GM18519 (cell line): ENCODE results near the gene HOXA4.
A peak's percentile ranks its signal among the peaks of the same experiment; 100 is the strongest.

Source experiments
- ATAC-seq: cut with Tn5 transposase; IDR thresholded peaks from one replicate; pipeline ENCODE4 v1.9.1; 2021; ENCODE audit warnings: mild to moderate bottlenecking, moderate library complexity; ENCODE audit not compliant: unreplicated experiment, low FRiP score

The HOXA4 gene

DNA sequence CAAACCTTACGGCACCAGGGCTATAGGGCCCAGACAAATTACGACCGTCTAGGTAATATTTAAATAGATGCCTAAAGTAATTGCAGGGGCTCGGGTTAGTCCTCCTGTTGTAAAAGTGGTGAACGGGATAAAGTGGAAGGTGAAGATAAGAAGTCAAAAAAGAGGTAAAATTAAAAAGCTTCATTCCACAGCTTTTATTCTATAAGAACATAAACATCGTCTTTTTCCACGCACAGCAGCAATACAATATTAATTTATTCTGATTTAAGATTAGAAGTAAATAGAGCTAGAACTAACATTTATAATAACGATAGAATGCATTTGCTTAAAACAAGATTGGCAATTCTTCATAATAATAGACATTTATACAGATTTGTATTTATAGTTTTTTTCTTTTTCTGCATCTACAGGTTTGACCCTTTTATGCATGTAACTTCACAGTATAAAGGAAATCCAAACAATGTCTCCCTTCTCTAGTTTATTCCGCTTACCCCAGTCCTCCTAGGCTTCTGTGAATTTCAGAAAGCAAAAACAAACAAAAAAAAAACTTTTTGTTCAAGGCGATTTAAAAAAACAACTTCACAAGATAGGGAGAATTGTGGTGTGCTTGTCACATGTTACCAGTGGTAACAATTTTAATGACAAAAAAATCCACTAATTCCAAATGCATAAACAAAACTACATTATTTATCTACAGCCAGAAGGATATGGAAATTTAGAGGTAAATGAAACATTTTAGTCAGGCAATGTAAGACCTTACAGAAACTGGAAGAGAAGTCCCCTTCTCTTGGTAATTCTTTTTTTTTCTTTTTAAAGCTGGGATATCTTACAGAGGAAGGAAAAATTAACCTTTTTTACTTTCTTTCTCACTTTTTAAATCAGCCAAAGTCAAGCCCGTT lies 40.1 kb upstream of the HOXA4 start:
- no peak for ATAC-seq

DNA sequence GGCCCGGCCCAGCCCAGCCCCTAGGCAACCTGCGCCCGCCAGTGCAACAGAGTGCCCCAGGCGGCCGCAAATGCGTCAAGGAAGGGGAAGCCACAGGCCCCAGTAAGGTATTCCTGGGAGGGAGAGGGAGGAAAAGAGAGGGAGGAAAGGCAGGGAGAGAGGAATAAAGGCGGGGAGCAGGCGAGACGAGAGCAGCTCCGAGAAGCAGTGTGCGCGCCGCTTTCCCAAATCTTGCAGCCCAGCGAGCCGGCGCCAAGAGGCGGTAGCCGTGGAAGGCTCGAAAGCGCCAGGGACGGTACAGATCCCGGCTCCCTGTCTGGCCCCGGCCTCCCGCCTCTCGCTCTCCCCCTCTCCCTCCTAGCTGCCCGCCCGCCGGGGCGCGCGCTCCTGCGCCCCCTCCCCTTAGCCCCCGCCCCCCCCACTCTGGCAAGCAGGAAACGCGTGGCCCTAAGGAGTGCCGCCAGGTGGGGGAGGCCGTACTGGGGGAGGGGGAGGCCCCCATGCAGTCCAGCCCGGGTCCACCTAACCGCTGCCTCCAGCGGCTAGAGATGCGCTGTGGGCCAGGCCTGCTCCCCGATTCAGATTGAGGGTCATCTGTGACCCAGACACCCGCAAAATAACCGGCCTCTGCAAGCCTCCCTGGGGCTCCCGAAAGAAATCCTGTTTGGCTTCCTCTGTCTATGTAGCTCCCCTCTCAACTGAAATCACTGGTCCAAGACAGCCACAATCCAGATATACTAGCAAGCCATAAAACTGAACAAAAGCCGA lies 39.3 kb upstream of the HOXA4 start:
- no peak for ATAC-seq

DNA sequence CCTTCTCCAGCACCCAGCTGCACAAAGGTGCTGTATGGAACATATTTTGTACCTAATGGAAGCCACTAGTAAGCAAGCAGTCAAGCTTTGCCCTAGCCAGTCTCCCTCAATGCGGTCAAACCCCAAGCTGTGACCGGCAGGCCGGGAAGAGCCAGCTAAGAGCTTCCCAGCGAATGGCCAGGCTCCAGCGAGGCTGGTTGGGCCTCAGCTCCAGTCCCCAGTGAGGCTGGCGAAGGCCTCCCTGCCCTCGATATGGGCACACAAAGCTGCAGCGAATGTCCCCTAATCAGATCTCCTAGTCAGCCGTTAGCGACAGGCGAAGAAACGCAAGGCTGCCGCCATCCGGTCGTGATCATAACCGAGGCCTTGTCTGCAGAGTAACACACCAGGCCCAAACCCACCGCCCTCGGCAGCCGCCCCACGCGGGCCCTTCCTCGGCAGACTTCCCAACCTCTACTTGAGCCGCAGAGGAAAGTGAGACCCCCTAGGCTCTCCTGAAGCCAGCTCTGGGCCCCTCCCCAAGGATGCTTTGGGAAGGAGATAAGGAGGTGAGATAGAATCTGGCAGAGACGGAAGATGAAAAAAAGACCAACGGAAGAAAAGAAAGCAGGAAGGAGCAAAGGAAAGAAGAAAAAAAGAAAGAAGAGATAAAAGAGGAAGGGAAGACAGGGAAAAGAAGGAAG lies 37.8 kb upstream of the HOXA4 start:
- ATAC-seq, result no peak

DNA sequence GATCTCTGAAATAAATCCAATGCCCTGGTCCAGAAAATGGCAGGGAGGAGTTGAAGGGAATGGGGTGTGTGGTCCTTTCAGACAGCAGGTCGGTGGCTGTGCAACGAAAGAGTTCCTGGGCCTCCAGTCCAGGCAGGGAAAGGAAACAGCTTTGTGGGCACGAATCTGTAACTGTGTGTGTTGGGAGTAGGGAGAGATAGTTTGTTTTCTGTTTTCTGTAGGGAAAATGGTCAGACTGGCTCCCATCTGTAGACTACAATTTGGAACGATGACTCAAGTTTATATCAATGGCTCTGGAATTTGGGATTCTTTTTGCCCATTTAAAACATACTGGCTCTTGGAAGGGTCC lies 37.3 kb upstream of the HOXA4 start:
- no peak for ATAC-seq

DNA sequence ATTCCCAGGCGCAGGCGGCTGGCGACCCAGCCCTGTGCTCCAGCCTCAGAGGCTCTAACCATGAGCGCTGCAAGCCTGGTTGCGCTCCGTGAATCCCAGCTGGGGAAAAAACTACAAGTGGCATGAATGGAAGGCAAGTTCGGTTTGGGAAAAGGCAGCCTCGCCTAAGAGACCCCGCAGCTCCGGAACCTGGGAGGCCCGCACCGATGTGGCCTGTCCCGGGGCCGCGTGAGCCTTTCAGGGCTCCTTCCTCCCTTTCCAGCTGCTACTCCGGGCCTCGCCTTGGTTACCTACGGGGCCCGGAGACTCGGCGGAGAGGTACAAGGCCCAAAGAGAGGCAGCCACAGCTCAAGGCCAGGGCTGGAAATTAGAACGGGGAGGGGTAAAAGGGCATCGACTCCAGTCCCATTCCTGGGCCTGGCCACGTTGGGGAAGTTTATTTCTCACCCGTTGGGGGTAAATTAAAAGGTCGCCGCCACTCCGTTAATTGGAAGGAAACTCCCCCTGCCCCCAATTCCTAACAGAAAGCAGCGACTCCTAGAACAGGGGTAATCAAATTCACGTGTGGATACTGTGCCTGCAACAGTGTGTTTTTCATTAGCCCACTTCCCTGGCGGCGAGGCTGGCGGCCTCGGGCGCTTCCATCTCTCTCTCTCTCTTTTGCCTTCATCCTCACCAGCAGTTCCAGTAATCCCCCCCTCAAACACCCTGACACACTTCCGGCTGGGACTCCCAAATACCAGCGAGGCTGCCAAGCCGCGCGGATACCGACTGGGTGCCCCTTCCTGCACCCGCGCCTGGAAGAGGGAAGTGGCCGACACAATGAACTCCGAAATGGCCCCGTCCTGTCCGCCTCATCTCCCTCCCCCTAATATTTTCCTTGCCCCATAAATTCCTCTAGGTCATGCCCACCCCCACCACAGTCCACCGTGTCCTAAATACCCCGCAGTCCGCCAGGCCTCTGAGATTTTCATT lies 36.3 kb upstream of the HOXA4 start:
- ATAC-seq, result no peak

DNA sequence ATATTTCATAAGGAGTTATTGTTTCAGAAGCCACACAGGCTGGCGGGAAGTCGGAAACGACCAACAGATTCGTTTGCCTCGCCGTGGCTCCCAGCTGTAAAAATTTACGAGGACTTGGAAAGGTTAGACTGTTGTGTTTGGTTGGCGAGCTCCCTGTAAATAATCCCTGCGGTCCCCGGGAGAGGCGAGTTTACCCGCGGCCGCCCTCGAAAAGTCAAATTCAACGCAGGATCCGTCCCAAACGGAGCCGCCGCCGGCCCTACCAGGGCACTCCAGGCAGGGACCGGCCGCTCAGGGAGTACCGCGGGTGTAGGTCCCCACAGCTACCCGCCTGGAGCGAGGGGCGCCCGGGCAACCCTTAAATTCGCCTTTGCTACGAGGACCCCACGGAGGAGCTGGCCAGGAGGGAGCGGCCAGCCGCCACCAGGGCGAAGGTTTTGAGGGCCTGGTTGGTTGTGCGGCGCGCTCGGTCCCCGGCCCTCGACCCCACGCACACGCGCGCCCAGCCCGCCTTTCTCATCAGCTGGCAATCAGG lies 35.5 kb upstream of the HOXA4 start:
- ATAC-seq, result no peak

DNA sequence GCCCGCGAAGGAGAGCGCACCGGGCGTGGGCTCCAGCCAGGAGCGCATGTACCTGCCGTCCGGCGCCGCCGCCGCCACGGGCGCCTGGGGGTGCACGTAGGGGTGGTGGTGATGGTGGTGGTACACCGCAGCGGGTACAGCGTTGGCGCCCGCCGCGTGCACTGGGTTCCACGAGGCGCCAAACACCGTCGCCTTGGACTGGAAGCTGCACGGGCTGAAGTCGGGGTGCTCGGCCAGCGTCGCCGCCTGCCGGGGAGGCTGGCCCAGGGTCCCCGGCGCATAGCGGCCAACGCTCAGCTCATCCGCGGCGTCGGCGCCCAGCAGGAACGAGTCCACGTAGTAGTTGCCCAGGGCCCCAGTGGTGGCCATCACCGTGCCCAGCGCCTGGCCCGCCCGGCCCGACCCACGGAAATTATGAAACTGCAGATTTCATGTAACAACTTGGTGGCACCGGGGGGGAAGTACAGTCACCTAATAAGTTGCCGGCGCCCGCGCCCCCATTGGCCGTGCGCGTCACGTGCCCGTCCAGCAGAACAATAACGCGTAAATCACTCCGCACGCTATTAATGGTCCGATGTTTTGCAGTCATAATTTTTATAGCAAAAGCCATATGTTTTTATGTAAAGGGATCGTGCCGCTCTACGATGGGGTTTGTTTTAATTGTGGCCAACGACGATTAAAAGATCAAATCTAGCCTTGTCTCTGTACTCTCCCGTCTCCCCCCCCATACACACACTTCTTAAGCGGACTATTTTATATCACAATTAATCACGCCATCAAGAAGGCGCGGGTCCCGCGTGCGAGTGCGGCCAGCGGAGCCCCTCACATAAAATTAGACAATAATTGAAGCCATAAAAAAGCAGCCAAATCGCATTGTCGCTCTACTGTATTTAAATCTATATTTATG lies 34.8 kb upstream of the HOXA4 start, which contains the start of gene HOXA9:
HOXA9 (minus strand) TSS at position 449 of the 907 bp plus-strand sequence; CDS start at position 369, 80 bp downstream.
- ATAC-seq, result no peak

DNA sequence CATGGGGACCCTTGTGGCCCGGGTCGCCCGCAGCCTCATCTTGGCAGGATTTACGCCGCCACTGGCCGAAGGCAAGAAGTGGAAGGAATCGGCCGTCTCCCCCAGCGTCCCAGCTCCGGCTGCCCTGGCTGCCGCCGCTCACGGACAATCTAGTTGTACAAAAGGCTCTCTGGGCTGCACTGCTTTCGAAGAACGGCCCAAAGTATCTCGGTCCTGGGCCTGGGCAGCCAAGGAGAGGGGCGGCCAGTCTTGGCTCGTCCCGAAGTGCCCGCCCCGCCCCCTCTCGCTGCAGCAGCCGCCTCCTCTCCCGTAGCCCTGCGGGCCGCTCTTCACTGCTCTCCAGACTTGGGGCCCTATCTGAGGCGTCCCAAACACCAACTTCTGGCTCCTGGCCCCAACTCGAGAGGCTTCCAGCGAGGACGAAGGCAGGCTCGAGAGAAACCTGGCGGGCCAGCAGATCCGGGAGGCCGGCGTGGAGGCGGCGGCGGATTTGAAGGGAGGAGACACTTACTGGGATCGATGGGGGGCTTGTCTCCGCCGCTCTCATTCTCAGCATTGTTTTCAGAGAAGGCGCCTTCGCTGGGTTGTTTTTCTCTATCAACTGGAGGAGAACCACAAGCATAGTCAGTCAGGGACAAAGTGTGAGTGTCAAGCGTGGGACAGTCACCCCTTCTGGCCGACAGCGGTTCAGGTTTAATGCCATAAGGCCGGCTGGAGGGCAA lies 34.0 kb upstream of the HOXA4 start:
- ATAC-seq, result no peak

DNA sequence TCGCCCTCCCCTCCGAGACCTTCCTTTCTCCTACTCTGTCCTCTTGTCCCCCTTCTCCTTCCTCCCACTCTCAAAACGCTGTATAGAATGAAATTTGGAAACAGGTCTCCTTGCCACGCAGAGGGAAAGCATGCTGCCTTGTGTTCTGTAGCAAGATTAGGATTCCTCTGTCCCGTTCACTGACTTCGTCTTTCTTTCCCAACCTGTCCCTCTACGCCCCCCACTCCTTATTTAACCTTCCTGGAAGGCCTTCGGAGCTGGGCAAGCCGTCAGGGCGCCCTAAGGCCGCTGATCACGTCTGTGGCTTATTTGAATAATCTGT lies 33.4 kb upstream of the HOXA4 start:
- no peak for ATAC-seq

DNA sequence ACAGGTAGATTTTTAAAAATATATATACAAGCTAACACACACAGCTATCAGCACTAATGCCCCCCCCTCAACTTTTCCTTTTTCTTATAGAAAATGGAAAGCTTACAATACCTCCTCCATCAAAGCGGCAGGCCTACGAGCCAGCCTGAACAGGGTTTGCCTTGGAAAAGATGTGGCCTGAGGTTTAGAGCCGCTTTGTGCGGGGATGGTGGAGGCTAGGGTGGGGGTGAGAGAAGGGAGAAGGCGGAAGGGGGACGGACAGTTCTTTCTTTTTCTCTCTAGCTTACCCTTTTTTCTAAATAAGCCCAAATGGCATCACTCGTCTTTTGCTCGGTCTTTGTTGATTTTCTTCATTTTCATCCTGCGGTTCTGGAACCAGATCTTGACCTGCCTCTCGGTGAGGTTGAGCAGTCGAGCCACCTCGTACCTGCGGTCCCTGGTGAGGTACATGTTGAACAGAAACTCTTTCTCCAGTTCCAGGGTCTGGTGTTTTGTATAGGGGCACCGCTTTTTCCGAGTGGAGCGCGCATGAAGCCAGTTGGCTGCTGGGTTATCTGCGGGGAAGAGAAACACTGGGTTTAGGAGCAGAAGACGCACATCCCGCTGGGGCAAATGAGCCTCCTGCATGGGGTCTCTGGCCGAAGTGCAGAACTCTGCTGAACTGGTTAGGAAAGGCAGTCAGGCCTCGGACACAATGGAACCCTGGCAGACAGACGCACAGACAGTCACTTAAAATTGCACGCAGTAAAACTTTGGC lies 32.9 kb upstream of the HOXA4 start:
- no peak for ATAC-seq

DNA sequence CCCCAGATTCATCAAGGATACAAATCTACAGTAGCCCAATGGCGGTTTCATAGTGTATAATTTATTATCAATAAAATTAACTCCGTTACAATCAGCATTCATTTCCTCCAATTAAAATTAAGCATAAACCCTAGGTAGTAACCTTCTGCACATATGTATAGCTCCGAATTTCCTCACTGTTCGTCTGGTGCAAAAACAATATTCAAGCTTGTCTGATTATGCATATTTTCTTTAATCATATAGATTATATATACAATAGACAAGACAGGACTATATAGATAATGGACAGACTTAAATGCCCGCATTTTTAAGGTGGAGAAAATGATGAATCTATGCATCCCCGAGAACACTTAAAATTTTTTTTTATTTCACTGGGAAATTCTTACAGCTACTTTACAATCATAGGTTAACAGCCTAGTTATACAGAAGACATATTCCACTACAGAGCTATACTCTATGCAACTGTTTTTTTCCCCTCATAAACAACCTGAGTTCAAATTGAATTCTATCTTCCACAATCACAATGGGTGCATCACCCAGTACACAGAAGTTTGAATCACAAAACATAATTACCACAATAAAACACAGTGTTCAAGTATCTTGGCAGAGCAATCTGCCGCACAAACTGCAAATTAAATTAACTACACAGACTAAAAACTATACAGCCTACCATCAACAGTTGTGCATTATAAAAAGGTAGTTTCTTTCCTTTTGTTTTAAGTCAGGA lies 32.2 kb upstream of the HOXA4 start:
- ATAC-seq, result no peak

DNA sequence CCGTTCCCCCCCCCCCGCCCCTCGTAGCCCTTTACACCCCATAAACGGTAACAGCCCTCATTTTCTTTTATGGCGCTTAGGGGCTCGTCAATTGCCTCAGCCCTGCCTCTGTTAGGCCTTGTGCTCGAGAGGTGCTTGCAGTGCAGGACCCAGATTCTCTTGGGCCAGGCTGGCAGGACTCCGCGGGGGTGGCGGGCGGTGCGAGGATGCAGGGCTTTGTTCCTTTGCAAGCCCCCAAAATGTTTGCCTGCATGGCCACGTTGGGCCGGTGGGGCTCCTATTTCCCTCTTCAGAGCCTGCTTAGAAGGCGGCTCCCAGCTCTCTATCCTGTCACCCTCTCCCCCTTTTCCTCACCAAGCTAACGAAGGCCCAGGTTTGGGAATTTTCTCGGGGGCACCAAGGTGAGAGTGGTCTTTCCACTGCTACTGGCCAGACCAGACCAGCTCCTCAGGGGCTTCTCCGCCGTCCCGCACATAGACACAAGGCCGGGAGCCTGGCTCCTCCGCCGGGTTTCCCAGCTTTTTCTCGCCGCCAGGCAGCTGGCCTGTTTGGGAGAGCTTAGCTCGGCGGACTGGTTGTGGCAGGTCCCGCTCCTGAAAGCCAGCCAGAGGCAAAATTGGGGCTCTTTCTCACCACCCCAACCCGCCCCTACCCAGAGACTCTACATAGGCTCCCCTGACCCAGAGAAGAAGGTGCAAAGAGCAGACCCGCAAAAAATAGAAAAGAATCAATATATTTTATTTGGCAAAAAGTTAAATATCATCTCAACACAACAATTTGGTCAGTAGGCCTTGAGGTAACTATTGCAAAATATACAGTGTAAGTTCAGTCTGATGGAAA lies 31.4 kb upstream of the HOXA4 start:
- no peak for ATAC-seq

DNA sequence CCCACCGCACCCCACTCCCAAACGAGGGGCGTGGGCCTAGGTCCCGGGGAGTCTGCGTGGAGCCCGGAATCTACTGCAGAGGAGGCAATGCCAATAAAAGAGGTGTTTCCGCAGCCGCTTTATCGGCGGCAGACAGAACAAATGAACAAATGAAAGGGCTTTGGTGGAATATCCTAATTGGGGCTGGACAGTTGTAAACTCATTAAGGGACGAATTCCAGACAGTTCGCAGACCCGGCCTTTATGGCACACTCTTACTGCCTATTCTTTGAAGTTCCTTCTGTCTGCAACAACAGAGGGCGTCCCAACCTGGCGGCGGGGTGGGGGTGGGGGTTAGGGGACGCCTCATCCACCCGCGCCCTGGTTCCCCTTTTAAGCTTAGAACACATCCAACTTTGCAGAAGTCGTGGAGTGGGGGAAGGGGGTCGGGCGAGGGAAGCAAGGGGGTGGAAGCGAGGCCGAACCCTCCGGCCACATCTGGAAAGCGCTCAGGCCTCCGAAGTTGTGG lies 30.7 kb upstream of the HOXA4 start:
- ATAC-seq, result no peak

DNA sequence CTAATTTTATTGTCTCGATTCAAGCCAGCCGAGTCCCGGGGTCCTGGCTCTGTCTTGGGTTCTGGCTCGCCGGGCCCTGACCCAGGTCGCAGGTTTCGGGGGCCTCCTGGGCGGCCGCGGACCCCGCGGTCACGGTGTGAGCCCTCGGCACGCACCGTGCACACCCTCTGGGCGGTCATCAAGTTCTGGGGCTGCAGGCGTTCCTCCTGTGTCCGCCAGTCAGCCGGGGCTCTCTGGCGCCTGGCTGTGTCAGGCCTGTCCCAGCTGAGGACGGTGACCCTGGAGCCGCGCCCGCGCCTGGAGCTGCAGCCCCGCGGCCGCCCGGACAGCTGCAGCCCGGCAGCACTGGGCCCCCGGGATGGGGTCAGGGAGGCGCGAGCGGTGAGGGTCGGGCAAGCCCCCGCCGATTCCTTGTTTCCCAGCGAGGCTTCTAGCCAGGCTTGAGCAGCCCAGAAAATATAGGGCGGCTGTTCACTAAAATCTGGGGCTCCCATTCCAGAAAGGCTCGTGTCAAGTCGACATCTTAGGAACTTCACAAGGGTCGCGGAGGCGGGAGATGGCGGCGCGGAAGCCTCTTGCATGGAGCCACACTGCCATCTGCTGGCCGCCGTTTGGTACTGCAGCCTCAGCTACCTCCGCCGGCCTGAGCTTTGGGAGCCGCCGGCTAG lies 30.1 kb upstream of the HOXA4 start:
- peak; percentile 39 for ATAC-seq

DNA sequence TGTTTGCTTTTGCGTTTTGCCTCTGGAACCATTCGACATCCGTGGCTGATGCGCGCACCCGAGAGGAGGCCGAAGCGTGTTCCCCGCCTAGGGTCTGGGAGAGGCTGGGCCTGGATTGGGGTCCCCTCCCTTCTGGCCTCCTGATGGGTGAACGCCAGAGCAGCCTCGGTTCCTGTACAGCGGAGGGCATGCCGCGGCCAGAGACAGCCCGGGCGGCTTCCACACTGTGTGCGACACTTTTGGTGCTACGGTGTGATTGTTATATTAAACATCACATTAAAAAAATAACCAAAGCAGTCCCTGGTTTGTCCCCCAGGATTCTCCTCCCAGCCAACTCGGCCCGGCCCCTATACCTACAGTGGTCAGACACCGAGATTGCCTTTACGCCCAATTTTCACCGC lies 29.6 kb upstream of the HOXA4 start:
- no peak for ATAC-seq
